ENCODE measurements around the gene UBE2Z. TPM values are rescaled to one million over a fixed set of nuclear protein-coding genes. Genes with fewer than 3 reads are reported as not detected.

UBE2Z gene
- total and polyA plus RNA-seq, 4 donors, result 29.5 to 63.5 (median 56.1) TPM

GRCh38 chr17:48927978-48928745 lies 20.0 kb downstream of the UBE2Z start:
- ATAC-seq (ENCODE audit: insufficient read depth, low FRiP score) (no peak), DNase-seq (no peak)
- Histone ChIP-seq H3K9me3 (ENCODE audit: control insufficient read depth in 4 of 4, insufficient read depth in 3 of 4, low read length in 3 of 4) (no peaks in the 10 kb centered on the region), H3K27me3 (ENCODE audit: control insufficient read depth in 3 of 3, insufficient read depth in 3 of 3, low read length in 2 of 3) (no peaks in the 10 kb centered on the region), H3K36me3 (ENCODE audit: control insufficient read depth in 4 of 4, insufficient read depth in 4 of 4, low read length in 4 of 4) (peaks cover 31 to 67% (median 53%) of the 10 kb centered on the region in 4 donors), H3K27ac (ENCODE audit: low read depth in 1 of 2, low read length in 1 of 2) (no peak overlapping the region), H3K4me3 (no peak overlapping the region), H3K4me1 (ENCODE audit: control insufficient read depth in 5 of 5, insufficient read depth in 5 of 5, low read length in 5 of 5) (no peaks in the 10 kb centered on the region), H3K9ac (ENCODE audit: insufficient read depth in 1 of 2, low read length in 2 of 2) (no peak overlapping the region)
- WGBS, 2 donors, result 87 to 89% methylated on average over 6 of the region's 6 CpGs
- no peak for TF ChIP-seq CTCF (IDR thresholded peaks at IDR 0.05; ENCODE audit: control extremely low read depth, extremely low read depth)

GRCh38 chr17:48928876-48929811 lies 20.9 kb downstream of the UBE2Z start:
- H3K27ac ChIP-seq (ENCODE audit: low read depth in 1 of 2, low read length in 1 of 2), result no peak overlapping the region
- no peak overlapping the region for H3K4me3 ChIP-seq
- H3K4me1 ChIP-seq (ENCODE audit: control insufficient read depth in 5 of 5, insufficient read depth in 5 of 5, low read length in 5 of 5), result no peaks in the 10 kb centered on the region
- no peak for TF ChIP-seq CTCF (IDR thresholded peaks at IDR 0.05; ENCODE audit: control extremely low read depth, extremely low read depth)
- no peak for DNase-seq
- H3K36me3 ChIP-seq (ENCODE audit: control insufficient read depth in 4 of 4, insufficient read depth in 4 of 4, low read length in 4 of 4), result peaks cover 30 to 65% (median 50%) of the 10 kb centered on the region in 4 donors
- H3K27me3 ChIP-seq (ENCODE audit: control insufficient read depth in 3 of 3, insufficient read depth in 3 of 3, low read length in 2 of 3), result no peaks in the 10 kb centered on the region
- 83 to 85% methylated on average over 6 of the region's 6 CpGs for WGBS, 2 donors
- H3K9me3 ChIP-seq (ENCODE audit: control insufficient read depth in 4 of 4, insufficient read depth in 3 of 4, low read length in 3 of 4), result no peaks in the 10 kb centered on the region
- H3K9ac ChIP-seq (ENCODE audit: insufficient read depth in 1 of 2, low read length in 2 of 2), result no peak overlapping the region
- no peak for ATAC-seq (ENCODE audit: insufficient read depth, low FRiP score)

GRCh38 chr17:48929812-48930165 lies 21.6 kb downstream of the UBE2Z start:
- H3K27me3 ChIP-seq (ENCODE audit: control insufficient read depth in 3 of 3, insufficient read depth in 3 of 3, low read length in 2 of 3), result no peaks in the 10 kb centered on the region
- H3K4me3 ChIP-seq, result no peak overlapping the region
- H3K27ac ChIP-seq (ENCODE audit: low read depth in 1 of 2, low read length in 1 of 2), result no peak overlapping the region
- no peak overlapping the region for H3K9ac ChIP-seq (ENCODE audit: insufficient read depth in 1 of 2, low read length in 2 of 2)
- H3K4me1 ChIP-seq (ENCODE audit: control insufficient read depth in 5 of 5, insufficient read depth in 5 of 5, low read length in 5 of 5), result no peaks in the 10 kb centered on the region
- H3K9me3 ChIP-seq (ENCODE audit: control insufficient read depth in 4 of 4, insufficient read depth in 3 of 4, low read length in 3 of 4), result no peaks in the 10 kb centered on the region
- no peak for DNase-seq
- peaks cover 31 to 63% (median 50%) of the 10 kb centered on the region in 4 donors for H3K36me3 ChIP-seq (ENCODE audit: control insufficient read depth in 4 of 4, insufficient read depth in 4 of 4, low read length in 4 of 4)
- ATAC-seq (ENCODE audit: insufficient read depth, low FRiP score), result no peak
- 61 to 83% methylated on average over 1 of the region's 1 CpG for WGBS, 2 donors
- no peak for TF ChIP-seq CTCF (IDR thresholded peaks at IDR 0.05; ENCODE audit: control extremely low read depth, extremely low read depth)
